Measurements from ENCODE around the gene DTX3.

GRCh38 chr12:57626111-57626920 is 21.7 kb downstream of the DTX3 start:
- no peak for TF ChIP-seq CTCF (conservative IDR thresholded peaks at IDR 0.05; ENCODE audit: low read depth, low read length)
- TF ChIP-seq EZH2 (IDR thresholded peaks at IDR 0.05; ENCODE audit: borderline replicate concordance, low read depth, low read length, poor library complexity, severe bottlenecking): no peak
